IPS-NIHi7 (cell line): ENCODE results near the gene TSPAN18.
A peak's percentile ranks its signal among the peaks of the same experiment; 100 is the strongest.

Experiments
- DNase-seq: peaks from one replicate; pipeline ENCODE4 v3.0.0; 2012; ENCODE audit warnings: mixed read lengths; ENCODE audit errors: extremely low spot score

TSPAN18 gene

DNA sequence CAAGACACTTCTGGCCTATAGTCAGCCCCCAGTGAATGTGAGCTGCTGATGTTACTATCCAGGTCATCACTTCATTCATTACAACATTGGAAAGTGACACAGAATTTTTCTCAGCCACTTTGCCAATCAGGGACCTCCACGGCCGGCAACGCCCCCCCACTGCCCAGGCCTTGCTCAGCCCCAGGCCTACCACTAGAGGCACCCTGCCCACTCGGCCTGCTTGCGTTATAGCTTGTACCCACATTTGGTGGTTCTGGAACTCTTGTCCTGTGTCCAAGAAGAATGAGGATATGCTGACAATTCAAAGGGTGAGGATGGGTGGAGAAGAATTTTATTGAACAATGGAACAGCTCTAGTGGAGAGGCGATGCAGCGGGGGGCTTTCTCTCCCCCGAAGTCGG, 96.2 kb downstream of the TSPAN18 start:
- DNase-seq, result no peak

- DNase-seq, result peak; percentile 41
Measured at GRCh38 chr11:44823868-44824267, 97.1 kb downstream of the TSPAN18 start.

GRCh38 chr11:44824300-44824704, 97.5 kb downstream of the TSPAN18 start:
- DNase-seq, result peak; percentile 77

DNA sequence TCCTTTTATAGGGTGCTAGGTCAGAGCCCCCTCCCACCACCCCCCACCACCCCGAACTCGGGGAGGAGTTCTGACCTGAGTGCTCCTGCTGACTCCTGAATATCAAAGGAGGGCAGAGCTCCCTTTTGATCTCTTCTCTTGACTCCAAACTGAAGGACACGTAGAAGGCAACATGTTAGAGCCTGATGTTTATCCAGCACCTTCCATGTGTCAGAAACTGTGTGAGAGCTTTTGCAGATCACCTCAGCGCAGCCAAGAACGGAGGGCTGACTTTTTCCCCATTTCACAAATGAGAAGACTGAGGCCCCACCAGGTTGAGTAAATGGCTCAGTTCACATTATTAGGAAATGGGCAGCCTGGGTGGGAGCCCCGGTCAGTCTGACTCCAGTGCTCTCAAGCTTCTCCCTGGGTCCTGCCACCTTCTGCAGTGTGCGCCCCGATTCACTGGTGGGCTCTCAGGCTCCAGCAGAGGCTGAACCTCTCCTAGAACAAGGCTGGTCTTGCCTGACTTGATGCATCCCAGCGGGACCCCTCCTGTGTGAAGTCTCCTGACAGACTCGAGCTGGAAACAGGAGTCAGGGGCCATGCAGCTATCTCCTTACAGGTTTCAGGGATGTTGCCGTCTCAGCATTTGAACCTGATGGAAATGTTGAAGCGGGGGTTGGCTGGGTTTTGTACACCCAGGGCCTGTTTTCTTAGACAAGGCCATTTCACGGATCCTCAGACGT, 98.5 kb downstream of the TSPAN18 start:
- DNase-seq, result no peak

GRCh38 chr11:44826922-44827643, 100.3 kb downstream of the TSPAN18 start:
- DNase-seq, result no peak

DNA sequence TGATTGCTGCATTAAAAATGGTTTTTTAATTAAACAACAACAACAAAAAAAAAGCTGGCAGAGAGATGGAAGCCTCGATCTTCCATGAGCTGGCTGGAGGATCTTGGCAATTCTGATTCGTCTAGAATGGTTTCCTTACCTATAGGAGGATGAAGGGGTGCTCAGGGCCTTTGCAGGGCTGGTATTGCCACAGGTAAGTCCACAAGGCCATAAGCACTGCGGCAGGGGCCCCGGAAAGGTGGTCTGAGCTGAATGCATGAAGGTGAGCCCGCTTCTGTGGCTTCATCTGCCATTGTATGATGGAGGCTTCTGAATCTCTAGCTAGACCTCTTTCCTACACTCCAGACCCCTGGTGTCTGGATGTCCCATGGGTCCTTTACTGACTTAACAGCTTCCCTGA, 101.5 kb downstream of the TSPAN18 start:
- no peak for DNase-seq

DNA sequence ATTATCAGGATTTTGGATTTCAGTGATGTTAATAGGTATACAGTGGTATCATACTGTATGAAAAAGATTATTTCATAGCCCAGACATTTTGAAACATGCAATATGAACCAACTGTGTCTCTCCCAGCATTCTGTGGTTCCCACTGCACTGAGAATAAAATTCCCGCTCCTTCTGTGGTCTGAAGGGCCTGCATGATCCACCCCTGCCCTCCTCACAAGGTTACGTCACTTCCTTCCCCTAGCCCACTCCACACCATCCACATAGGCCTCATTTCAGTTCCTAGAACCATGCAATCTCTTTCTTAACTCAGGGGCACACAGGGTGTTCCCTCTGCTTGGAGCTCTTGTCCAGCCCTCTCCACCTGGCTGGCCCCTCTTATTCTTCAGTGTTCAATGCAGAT, 103.1 kb downstream of the TSPAN18 start:
- no peak for DNase-seq

- DNase-seq, result no peak
Measured at GRCh38 chr11:44831605-44832394, 105.0 kb downstream of the TSPAN18 start.

- no peak for DNase-seq
Measured at GRCh38 chr11:44832452-44832851, 105.7 kb downstream of the TSPAN18 start.

DNA sequence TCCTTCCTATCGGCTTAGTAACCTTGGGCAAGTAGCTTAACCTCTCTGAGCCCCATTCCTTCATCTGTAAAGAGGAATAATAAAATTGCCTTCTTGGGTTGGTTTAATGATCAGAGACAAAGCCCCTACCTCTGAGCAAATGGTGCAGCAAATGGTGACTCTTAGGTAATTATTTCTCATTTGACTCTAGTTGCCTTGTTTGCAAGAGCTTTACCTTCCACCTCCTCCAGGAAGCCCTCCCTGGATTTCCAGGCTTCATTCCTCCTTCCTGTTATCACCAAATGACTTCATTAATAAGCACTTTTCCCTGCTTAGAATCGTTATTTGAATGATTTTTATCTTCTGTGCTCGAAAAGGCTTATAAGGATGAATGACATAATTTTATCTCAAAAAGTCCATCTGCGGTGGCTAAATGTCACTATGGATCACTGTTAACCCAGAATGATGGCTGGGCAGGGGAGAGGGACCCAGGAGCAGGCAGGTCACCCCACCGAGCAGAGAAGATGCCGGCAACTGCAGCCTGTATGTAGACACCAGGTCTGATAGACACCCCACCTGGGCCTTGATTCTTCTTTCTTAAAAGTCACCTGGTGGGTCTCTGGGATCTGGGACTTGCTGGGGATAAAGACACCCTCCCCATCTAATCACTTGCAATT, 106.6 kb downstream of the TSPAN18 start:
- no peak for DNase-seq

DNA sequence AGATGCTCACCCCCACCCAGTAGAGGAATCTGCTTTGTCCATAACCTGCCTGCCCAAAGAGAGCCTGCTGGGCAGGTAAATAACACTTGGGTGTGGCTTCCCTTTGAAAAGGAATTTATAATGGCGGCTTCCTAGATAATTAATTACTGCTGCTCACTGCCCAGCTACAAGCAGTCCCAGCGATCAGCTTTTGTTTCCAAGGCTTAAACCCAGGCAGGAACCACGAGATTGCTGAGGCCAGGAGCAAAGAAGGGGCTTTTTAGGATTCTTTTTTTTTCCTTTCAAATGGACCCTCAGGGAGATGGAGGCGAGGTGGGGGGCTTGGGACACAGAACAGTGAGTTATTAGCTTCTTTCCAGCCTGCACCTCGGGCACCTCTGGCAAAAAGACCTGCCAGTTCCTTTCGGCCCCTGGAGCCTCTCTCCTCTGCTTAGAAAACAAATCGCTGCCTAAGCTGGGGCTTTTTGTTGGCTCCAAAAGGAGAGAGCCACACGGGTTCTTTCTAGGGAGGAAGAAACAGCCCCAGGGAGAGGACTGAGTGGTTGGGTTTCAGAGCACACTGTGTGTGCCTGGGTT, 107.2 kb downstream of the TSPAN18 start:
- DNase-seq, result peak; percentile 40

DNA sequence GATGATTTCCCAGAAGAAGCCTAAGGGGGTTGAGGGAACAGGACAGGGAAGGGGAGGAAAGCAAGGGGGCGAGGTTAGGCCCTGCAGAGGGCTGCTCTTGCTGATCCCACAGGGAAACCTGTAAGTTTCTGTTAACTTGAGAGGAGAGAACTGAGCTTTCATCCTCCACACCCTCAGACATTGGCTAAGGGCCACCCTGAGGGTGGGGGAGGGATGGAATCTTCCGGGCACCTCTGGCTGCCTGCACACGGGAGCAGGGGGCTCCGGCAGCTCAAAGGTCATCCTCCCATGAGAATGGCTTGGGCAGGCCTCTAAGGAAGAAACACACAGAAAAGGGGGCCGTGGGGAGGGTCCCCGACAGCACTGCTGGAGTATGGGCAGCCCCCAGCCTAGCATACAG, 108.1 kb downstream of the TSPAN18 start:
- no peak for DNase-seq

DNA sequence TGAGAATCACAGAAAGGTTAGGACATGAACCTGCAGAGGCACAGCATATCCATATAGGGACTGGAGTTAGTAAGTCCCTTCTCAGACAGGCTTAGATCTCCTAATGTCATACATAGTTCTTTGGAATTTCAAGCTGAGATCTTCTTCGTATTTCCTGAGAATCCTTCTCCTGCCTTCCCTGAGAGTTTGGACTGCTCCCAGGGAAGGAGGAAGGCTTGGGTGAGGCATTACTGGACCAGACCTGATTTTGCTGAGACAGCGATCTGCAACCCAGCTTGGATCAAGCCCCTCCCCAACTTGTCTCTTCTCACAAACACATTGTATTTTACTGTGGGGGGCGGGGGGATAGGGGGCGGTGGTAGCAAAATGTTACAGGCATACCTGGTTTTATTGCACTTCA, 108.5 kb downstream of the TSPAN18 start:
- DNase-seq, result no peak

- no peak for DNase-seq
Measured at GRCh38 chr11:44835938-44836337, 109.2 kb downstream of the TSPAN18 start.

DNA sequence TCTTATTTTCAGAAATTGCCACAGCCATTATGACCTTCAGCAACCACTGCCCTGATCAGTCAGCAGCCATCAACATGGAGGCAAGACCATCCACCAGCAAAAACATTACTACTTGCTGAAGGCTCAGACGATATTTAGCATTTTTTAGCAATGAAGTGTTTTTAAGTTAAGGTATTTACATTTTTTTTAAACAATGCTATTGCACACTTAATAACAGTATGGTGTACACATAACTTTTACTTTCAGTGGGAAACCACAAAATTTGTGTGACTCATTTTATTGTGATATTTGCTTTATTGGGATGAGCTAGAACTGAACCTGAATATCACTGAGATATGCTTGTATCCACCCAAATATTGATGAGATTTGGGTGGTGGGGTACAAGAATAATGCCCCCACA, 110.9 kb downstream of the TSPAN18 start:
- no peak for DNase-seq

DNA sequence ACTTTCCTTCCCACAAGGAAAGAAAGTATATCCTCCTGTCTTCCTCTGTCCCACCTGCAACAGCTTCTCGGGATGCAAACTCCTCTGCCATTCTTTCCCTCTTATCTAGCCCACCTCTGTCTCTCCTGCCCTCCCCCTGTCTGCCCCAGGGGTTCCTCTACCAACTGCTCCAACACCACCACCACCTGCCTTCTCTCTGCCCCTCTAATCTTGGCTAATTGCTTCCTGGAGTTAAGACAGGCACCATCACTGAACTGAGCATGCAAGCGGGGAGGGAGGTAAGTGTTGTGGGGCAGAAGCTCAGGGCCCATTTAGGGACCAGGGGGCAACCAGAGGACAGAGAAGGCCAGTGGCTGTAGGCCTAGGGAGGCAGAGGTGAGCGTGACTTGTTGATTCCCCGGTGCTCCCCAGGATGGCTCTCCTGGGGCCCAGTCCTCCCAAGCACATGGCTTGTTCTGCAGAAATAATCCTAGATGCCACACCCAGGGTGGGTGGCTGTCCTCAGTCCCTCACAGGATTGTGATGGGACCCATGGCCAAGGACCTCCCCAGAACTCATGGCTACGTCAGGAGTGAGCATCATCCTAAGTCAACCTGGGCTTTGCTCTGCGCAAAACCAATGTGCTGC, 112.8 kb downstream of the TSPAN18 start:
- no peak for DNase-seq

DNA sequence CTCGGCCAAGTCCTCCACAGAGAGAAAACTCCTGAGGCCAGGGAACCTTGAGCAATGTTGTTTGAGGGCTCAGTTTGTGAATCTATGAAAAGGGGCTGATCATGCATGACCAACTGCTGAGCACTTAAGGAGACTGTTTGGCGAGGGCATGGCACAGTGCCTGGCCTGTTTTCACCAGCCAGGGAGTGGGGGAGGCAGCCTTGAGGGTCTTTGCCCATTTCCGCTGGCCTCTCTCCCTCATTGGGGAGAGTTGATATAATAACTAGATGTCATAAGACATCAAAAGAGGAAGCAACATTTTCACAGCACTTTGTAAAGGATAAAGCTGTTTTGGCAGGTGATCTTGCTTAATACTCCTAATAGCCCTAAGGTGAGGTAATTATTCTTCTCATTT, 113.3 kb downstream of the TSPAN18 start:
- no peak for DNase-seq

GRCh38 chr11:44840521-44841251, 113.9 kb downstream of the TSPAN18 start:
- no peak for DNase-seq

GRCh38 chr11:44842220-44842619, 115.5 kb downstream of the TSPAN18 start:
- DNase-seq, result no peak

DNA sequence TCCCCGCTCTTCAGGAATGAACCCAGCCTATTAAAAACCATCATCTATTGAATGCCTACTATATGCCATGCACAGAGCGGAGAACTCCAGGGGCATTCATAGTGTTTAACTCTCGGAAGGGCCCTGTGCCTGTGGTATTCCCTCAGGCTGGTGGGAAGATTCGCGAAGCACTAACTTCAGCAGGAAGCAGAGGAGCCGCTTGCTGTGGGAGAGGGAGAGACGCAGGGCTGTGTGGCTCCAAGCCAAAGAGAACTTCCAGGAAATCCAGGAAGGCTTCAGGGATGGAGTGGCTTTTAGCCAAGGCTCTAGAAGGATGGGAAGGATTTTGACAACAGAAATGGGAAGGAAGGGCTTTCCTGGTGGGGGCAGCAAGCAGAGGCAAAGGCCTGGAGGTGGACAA, 120.1 kb downstream of the TSPAN18 start:
- DNase-seq, result no peak

DNA sequence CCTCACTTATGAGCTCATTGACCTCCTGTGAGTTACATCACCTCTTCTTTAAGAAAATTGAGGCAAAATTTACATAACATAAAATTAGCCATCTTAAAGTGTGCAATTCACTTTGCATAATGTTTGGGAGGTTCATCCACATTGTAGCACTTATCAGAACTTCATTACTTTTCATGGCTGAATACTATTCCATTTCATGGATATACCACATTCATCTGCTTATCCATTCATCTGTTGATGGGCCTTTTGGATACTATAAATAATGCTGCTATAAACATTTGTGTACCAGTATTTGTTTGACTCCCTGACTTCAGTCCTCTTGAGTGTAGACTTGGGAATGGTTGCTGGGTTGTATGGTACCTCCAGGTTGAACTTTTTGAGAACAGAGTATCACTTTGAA, 120.6 kb downstream of the TSPAN18 start:
- DNase-seq, result no peak
